T-cell (primary cell): ENCODE measurements around the gene USH1G. TPM values are rescaled to one million over a fixed set of nuclear protein-coding genes. Genes with fewer than 3 reads are reported as not detected.

Source experiments
- total RNA-seq, 35 experiments: library from RNA in 6 of 35; stranded (reverse) in 6 of 35; fragments of 120-200 nt in 1 of 35; gene quantifications; one replicate each; pipeline versions ENCODE4 v1.2.1 to v1.2.4 and lab custom pipeline; 2013 to 2026

USH1G gene
- total RNA-seq, 5 donors from 2014 or later (not counting 1 experiment from before 2014, with no cell fraction given): not detected

Other genes with a start within 250 kb of the USH1G start
- under 1 TPM in 1 of 5 donors, not detected in 4; 0.25 TPM for gene CD300LF, start 210.3 kb downstream of the USH1G start, total RNA-seq
- gene RAB37, start 186.0 kb downstream of the USH1G start, total RNA-seq: 10 to 100 TPM; 31.2 to 73.4 (median 40.7) TPM
- gene NHERF1, start 174.6 kb downstream of the USH1G start, total RNA-seq: 100 to 1,000 TPM; 104 to 260 (median 223) TPM
- 10 to 100 TPM; 37.2 to 74.4 (median 71.9) TPM for gene NAT9, start 146.9 kb downstream of the USH1G start, total RNA-seq
- gene GRIN2C, start 63.4 kb downstream of the USH1G start, total RNA-seq: not detected
- 10 to 100 TPM in 3 of 5 donors, 1 to 10 TPM in 2; 4.2 to 20.7 (median 15.3) TPM for gene FDXR, start 50.3 kb downstream of the USH1G start, total RNA-seq
- gene FADS6, start 29.6 kb downstream of the USH1G start, total RNA-seq: not detected
- not detected for gene OTOP2, start 1.0 kb upstream of the USH1G start, total RNA-seq
- not detected for gene OTOP3, start 12.6 kb upstream of the USH1G start, total RNA-seq
- 10 to 100 TPM; 12.7 to 21.0 (median 14.5) TPM for gene HID1, start 49.5 kb upstream of the USH1G start, total RNA-seq
- under 1 TPM in 4 of 5 donors, not detected in 1; 0.12 to 0.29 (median 0.19) TPM for gene CDR2L, start 64.4 kb upstream of the USH1G start, total RNA-seq
- 10 to 100 TPM; 15.6 to 30.6 (median 26.6) TPM for gene MRPL58, start 89.4 kb upstream of the USH1G start, total RNA-seq
- 100 to 1,000 TPM; 115 to 170 (median 139) TPM for gene ATP5PD, start 123.7 kb upstream of the USH1G start, total RNA-seq
- 10 to 100 TPM; 22.0 to 32.8 (median 29.0) TPM for gene KCTD2, start 124.0 kb upstream of the USH1G start, total RNA-seq
- 10 to 100 TPM in 4 of 5 donors, 1 to 10 TPM in 1; 9.1 to 24.3 (median 16.8) TPM for gene SLC16A5, start 164.7 kb upstream of the USH1G start, total RNA-seq
- 10 to 100 TPM in 3 of 5 donors, 1 to 10 TPM in 2; 8.9 to 23.9 (median 18.8) TPM for gene ARMC7, start 186.7 kb upstream of the USH1G start, total RNA-seq
- 10 to 100 TPM; 21.5 to 88.8 (median 70.1) TPM for gene NT5C, start 208.5 kb upstream of the USH1G start, total RNA-seq
- gene JPT1, start 231.3 kb upstream of the USH1G start, total RNA-seq: 10 to 100 TPM; 28.3 to 55.8 (median 45.4) TPM